ENCODE measurements around the gene GASK1B.

Gene GASK1B

DNA sequence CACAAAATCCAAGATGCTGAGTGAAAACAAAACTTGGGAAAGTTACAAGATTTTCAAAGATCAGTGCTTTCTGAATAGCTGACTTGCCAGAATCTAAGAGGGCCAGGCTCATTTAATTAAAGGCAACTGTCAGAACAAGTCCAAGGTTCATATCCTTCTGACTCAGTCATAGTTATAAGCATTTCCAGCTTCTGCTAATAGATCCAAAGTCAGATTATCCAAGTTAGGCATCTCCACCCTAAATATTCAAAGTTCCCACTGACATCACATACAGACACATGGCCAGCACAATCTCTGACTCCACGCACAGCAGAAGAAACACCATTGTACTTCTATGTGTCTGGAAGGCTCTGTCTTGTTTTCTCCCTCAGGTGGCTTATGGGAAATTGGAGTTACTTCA is 41.8 kb downstream of the GASK1B start:
- TF ChIP-seq CTCF (IDR thresholded peaks at IDR 0.05; ENCODE audit: control insufficient read depth, extremely low read depth, insufficient read depth) = no peak
- no peak overlapping the region for H3K4me3 ChIP-seq (ENCODE audit: low read depth, low read length)
- DNase-seq (ENCODE audit: low read depth) = no peak

DNA sequence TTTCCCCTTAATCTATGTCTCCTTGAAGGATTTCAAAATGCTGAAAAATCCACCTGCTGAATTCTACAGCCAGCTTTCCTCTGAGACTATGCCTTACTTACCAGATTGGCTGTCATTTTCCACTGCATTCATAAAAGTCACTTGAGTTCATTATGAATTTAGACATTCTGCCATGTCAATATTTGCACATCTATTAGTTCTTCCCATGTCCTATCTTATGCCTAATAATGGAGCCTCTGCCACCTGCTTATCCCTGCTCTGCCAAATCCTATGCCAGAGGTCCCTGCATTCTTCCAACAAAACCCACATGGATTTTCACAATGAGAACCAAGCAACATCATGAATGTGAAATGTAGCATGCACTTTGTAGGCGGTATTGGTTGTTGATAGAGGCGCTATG is 42.6 kb downstream of the GASK1B start:
- H3K4me3 ChIP-seq (ENCODE audit: low read depth, low read length) = no peak overlapping the region
- DNase-seq (ENCODE audit: low read depth) = peak; percentile 89
- no peak for TF ChIP-seq CTCF (IDR thresholded peaks at IDR 0.05; ENCODE audit: control insufficient read depth, extremely low read depth, insufficient read depth)

GRCh38 chr4:158129694-158130093 is 43.1 kb downstream of the GASK1B start:
- no peak for DNase-seq (ENCODE audit: low read depth)
- no peak overlapping the region for H3K4me3 ChIP-seq (ENCODE audit: low read depth, low read length)
- TF ChIP-seq CTCF (IDR thresholded peaks at IDR 0.05; ENCODE audit: control insufficient read depth, extremely low read depth, insufficient read depth) = no peak

GRCh38 chr4:158128540-158128939 is 44.3 kb downstream of the GASK1B start:
- TF ChIP-seq CTCF (IDR thresholded peaks at IDR 0.05; ENCODE audit: control insufficient read depth, extremely low read depth, insufficient read depth) = no peak
- no peak for DNase-seq (ENCODE audit: low read depth)
- no peak overlapping the region for H3K4me3 ChIP-seq (ENCODE audit: low read depth, low read length)

DNA sequence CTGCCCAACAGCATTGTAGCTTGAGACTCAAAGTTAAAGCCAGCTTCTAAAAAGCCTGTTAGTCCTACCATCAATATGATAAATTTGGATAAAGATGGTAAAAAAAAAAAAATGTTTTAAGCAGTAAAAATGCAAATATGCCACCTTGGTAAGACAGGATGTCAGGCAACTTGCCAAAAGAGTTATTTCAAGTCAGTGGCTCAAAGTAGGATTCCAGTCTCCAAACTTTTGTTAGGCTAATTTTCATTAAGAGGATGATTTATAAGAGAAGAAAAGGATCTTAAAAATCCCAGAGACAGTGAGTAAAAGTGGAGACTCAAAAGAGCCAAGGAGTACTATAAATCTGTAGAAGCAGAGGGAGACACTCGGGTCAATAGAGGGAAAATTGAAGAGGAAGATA is 47.5 kb downstream of the GASK1B start:
- no peak overlapping the region for H3K4me3 ChIP-seq (ENCODE audit: low read depth, low read length)
- no peak for TF ChIP-seq CTCF (IDR thresholded peaks at IDR 0.05; ENCODE audit: control insufficient read depth, extremely low read depth, insufficient read depth)
- no peak for DNase-seq (ENCODE audit: low read depth)
